HG02610 (cell line): ENCODE measurements around the gene MEI1.
A peak's percentile ranks its signal among the peaks of the same experiment; 100 is the strongest.
"Not testable (repeated sequence)": the region's sequence is repeated elsewhere in the genome, so short reads cannot be mapped to it uniquely, and the experiment has no call there.

ENCODE experiments used
- ATAC-seq: cut with Tn5 transposase; IDR thresholded peaks from one replicate; pipeline ENCODE4 v1.9.1; 2021; ENCODE audit warnings: mild to moderate bottlenecking, moderate library complexity; ENCODE audit not compliant: unreplicated experiment

The MEI1 gene

DNA sequence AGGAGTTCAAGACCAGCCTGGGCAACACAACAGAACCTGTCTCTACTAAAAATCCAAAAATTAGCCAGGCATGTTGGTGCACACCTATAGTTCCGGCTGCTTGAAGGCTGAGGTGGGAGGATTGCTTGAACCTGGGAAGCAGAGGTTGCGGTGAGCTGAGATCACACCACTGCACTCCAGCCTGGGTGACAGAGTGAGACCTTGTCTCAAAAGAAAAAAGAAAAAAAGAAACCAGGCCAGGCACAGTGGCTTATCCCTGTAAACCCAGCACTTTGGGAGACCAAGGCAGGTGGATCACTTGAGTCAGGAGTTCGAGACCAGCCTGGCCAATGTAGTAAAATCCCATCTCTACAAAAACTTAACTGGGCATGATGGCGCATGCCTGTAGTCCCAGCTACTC lies 33.9 kb downstream of the MEI1 start:
- not testable (repeated sequence) for ATAC-seq

GRCh38 chr22:41739576-41739975 lies 40.3 kb downstream of the MEI1 start:
- ATAC-seq: no peak

DNA sequence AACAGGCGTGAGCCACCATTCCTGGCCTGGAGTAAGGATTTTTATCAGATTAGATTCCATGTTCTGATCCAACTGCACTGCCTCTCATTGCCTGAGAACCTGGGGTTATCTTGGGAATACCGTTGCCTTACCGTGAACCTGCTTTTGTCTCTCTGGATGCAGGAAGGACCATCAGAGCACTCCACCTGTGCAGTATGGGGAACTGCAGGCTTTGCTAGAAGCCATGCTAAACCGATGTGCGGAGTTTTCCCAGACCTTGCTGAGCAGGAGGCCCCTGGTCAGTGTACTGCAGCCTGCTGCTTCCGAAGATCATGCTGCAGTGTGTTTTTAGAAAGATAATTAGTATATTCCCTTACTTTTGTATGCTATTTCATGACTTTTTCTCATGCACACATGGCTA lies 43.6 kb downstream of the MEI1 start:
- no peak for ATAC-seq

DNA sequence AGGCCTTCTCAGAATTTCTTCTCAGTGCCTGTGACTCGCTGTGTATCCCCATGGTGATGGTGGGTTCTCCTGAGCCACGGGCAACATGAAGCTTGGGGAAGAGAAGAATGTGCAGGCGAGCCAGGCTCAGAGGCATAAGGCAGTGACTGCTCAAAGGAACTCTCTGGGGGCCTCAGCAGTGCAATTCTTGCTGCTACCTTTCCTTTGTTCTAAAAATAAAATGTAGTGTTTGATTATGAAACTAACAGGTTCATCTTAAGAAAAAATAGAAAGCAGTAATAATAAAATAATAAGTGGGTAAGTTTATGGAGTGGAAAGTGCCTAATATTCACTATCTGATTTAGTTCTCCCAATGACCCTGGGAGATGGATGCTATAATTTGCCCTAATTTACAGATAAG lies 46.7 kb downstream of the MEI1 start:
- no peak for ATAC-seq

GRCh38 chr22:41746567-41747400 lies 47.5 kb downstream of the MEI1 start:
- peak; percentile 86 for ATAC-seq

DNA sequence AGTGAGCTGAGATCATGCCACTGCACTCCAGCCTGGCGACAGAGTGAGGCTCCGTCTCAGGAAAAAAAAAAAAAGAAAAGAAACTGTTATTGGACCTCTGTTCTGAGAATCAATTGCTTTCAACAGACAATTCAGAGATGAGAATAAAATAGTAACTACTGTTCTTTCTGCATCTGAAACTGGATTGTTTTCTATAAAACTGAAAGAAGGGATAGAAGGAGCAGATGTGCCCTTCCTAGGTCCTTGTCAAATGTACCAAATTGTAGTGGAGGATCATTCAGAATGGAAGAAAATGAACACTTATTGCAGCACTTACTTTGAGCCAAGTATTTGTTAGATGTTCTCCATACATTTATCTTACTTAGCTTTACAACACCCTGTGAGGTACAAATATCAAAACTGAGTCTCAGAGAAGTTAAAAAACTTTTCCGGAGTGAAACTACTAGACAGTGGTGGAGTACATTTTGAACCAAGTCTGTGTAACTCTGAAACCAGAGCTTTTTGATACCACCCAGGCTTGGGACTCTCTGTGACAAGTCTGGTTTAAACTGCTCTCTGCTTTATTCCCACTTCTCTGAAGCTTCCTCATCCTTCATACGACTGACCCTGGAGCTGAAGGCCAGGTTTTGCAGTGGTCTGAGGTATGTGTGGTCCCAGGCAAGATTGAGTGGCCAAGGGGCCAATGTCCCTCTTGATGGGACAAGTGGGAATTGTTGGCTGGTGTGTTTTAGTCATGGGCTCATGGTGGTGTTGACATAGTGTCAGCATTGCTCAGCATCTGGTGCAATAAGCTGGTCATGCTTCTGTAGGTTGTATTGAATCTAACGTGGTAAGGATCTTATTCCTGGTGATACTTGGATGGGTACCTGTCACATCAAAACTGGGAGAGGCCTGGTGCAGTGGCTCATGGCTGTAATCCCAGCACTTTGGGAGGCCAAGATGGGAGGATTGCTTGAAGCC lies 53.0 kb downstream of the MEI1 start:
- ATAC-seq: no peak

DNA sequence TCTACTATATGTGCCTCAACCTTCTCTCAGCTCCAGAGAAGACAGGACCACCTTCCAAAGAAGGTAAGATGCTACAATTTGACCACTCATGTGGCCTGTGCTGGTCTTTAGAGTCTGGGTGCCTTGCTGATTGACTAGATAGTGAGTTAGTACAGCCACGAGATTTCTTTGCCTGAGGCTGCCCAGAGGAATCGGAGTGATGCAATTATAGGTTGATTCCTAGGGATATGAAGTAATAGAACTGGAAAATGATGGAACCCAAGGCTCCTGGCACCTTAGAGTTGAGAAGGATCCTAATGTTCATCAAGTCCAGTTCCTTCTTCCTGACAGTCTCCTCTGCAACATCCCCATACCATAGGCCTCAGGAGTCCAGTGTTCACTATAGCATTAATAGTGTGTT lies 54.7 kb downstream of the MEI1 start:
- ATAC-seq: no peak

DNA sequence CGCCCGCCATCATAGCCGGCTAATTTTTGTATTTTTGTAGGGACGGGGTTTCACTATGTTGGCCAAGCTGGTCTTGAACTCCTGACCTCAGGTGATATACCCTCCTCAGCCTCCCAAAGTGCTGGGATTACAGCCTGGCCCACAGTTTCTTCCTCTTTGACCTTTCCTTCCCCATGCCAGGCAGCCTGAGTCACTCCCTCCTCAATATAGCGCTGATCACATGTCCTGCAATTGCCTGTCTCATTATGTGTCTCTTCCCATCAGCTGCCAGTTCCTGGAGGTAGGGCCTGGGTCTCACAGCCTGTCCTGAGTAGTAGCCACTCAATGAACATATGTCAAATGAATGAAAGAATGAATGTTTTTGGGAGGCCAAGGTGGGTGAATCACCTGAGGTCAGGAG lies 58.2 kb downstream of the MEI1 start:
- ATAC-seq: no peak

GRCh38 chr22:41758231-41758630 lies 58.9 kb downstream of the MEI1 start:
- no peak for ATAC-seq

GRCh38 chr22:41762980-41763779 lies 63.9 kb downstream of the MEI1 start:
- no peak for ATAC-seq

DNA sequence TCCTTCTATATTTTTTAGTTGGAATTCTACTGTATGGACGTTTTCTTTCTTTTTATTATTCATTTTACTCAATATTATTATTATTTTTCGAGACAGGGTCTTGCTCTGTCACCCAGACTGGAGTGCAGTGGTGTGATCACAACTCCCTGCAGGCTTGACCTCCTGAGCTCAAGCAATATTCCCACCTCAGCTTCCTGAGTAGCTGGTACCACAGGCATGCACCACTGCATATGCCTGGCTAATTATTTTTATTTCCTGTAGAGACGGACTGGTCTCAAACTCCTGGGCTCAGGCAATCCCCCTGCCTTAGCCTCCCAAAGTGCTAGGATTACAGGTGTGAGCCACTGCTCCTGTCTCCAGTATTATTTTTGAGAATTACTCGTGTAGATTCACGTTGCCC lies 67.2 kb downstream of the MEI1 start:
- no peak for ATAC-seq

GRCh38 chr22:41768430-41768829 lies 69.1 kb downstream of the MEI1 start:
- ATAC-seq: no peak

GRCh38 chr22:41770715-41771468 lies 71.6 kb downstream of the MEI1 start:
- ATAC-seq: no peak

DNA sequence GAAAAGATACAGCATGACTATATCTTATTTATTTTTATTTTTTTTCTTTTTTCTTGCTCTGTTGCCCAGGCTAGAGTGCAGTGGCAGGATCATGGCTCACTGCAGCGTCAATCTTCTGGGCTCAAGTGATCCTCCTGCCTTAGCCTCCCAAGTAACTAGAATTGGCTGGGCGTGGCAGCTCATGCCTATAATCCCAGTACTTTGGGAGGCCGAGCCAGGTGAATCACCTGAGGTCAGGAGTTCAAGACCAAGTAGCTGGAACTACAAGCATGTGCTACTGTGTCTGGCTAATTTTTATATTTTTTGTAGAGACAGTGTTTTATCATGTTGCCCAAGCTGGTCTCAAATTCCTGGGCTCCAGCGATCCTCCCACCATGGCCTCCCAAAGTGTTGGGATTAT lies 72.9 kb downstream of the MEI1 start:
- ATAC-seq: no peak

DNA sequence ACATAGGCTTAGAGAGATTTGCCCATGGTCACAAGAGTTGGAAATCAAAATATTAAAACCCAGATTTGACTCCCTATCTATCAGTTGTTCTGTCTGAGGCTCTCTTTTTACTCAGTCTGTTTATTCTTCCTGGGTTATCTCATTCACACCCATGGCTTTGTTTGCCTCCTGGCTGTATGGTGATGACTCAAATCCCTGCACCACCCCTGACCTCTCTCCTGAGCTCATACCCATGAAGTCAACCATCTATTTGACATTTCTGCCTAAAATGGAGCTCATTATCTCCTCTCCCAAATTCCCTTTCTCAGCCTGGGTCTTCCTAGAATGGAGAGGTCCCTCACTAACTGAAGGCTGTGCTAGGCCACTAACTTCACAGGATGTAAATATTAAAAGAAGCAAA lies 73.3 kb downstream of the MEI1 start:
- no peak for ATAC-seq

DNA sequence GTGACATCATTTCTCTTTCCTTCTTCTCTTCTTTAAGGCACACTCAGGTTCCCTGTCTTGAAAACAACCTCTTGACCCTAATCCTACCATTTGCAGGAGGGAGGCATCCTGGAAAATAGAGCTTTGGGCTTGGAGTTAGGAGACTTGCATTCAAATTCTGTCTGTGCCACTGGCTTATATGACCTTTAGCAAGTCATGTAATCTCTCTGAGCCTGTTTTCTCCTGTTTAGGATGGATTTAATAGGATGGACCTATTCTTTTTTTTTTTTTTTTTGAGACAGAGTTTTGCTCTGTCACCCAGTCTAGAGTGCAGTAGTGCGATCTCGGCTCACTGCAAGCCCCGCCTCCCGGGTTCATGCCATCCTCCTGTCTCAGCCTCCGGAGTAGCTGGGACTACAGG lies 76.0 kb downstream of the MEI1 start:
- no peak for ATAC-seq

- no peak for ATAC-seq
Observed at GRCh38 chr22:41775976-41776375, 76.7 kb downstream of the MEI1 start.

DNA sequence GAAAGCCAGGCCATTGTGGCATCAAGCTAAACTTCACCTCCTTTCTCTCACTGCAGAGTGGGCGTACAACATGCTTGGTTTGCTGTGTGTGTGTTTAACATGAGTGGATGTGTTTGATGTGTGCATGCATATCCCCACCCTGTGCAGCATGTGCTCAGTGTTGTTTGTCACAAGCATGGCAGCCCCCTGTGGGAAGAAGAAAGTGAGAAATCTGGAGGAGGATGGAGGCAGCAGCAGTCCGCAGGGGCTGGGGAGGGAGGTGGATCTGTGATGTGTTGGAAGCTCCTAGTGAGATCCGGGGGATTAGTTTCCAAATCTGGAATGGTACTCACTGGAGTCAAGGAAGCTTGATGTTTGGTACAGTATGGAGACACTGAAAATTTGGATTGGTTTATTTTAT lies 77.1 kb downstream of the MEI1 start:
- no peak for ATAC-seq

DNA sequence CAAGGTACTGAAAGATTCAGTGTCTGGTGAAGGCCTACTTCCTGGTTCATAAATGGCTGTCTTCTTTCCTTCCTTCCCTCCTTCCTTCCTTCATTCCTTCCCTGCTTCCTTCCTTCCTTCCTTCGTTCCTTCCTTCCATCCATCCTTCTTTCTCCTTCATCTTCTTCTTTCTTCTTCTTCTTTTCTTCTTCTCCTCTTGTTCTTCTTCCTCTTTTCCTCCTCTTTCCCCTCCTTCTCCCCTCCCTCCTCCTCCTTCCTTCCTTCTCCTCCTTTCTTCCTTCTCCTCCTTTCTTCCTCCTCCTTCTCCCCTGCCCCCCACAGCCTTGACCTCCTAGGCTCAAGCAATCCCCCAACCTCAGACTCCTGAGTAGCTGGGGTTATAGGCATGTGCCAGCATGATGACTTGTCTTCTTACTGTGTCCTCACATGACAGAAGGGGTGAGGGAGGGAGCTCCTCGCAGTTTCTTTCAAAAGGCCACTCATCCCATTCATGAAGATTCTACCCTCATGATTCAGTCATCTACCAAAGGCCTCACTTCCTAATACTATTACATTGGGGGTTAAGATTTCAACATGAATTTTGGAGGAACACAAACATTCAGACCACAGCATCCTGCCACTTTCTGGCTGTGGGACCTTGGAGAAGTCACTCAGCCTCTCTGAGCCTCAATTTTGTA lies 78.6 kb downstream of the MEI1 start:
- ATAC-seq: no peak
